Measurements from ENCODE around the gene TRIM37. TPM values are rescaled to one million over a fixed set of nuclear protein-coding genes. Genes with fewer than 3 reads are reported as not detected.
"Not testable (repeated sequence)": the region's sequence is repeated elsewhere in the genome, so short reads cannot be mapped to it uniquely, and the experiment has no call there.

Gene TRIM37
- total and polyA plus RNA-seq, 8 donors, result 3.9 to 11.6 (median 6.4) TPM

DNA sequence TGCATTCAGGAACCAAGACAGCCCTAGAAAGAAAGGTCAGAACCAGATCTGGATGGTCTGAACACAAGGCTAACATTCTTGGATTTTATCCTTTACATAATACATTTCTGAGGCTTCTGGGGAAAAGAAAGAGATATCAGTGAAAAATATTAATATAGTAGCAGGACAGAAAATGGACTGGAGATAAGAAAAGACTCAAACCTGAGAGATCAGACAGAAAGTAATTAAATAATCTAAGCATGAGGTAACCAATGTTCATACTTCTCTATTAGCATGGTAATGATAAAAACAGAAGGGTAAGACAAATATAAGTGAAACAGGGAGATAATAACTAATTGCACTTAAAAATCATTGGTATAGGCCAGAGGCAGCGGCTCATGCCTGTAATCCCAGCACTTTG is 5.5 kb downstream of the TRIM37 start:
- DNase-seq (no peak), ATAC-seq (no peak), FAIRE-seq (no peak)
- Histone ChIP-seq H3K36me3 (no peaks in the 10 kb centered on the region), H3K4me3 (no peak overlapping the region), H3K4me1 (peaks cover 0 to 10% (median 6%) of the 10 kb centered on the region in 3 donors), H3K27ac (no peak overlapping the region), H3K9me3 (no peaks in the 10 kb centered on the region), H3K27me3 (no peaks in the 10 kb centered on the region)
- intact Hi-C loops (cut with DNase I), result no loop called here
- WGBS, 2 donors, result 83 to 89% methylated on average over 1 of the region's 1 CpG
- TF ChIP-seq, protein P1, sequence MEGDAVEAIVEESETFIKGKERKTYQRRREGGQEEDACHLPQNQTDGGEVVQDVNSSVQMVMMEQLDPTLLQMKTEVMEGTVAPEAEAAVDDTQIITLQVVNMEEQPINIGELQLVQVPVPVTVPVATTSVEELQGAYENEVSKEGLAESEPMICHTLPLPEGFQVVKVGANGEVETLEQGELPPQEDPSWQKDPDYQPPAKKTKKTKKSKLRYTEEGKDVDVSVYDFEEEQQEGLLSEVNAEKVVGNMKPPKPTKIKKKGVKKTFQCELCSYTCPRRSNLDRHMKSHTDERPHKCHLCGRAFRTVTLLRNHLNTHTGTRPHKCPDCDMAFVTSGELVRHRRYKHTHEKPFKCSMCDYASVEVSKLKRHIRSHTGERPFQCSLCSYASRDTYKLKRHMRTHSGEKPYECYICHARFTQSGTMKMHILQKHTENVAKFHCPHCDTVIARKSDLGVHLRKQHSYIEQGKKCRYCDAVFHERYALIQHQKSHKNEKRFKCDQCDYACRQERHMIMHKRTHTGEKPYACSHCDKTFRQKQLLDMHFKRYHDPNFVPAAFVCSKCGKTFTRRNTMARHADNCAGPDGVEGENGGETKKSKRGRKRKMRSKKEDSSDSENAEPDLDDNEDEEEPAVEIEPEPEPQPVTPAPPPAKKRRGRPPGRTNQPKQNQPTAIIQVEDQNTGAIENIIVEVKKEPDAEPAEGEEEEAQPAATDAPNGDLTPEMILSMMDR (IDR thresholded peaks at IDR 0.05), result no peak

DNA sequence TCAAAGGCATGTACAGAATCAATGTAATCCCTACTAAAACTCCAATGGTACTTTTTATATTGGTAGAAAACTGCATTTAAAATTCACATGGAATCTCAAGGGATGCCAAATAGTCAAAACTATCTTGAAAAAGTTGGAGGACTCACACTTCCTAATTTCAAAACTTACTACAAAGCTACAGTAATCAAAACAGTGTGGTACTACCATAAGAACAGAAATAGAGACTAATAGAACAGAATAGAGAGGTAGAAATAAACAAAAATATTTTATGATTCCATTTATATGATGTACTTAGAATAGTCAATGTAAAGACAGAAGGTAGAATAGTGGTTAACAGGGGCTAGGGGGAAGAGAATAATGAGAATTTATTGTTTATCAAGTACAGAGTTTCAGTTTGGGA is 8.8 kb downstream of the TRIM37 start:
- Histone ChIP-seq H3K36me3 (no peaks in the 10 kb centered on the region), H3K27me3 (no peaks in the 10 kb centered on the region), H3K4me3 (no peak overlapping the region), H3K4me1 (no peaks in the 10 kb centered on the region), H3K27ac (no peak overlapping the region), H3K9me3 (no peaks in the 10 kb centered on the region)
- DNase-seq (no peak), ATAC-seq (no peak), FAIRE-seq (no peak)
- TF ChIP-seq, protein P1 (IDR thresholded peaks at IDR 0.05), result no peak
- intact Hi-C loops (cut with DNase I), result no loop called here

GRCh38 chr17:59094861-59095530 is 11.7 kb downstream of the TRIM37 start:
- Histone ChIP-seq H3K4me3 (no peak overlapping the region), H3K36me3 (no peaks in the 10 kb centered on the region), H3K4me1 (no peaks in the 10 kb centered on the region), H3K27me3 (no peaks in the 10 kb centered on the region), H3K9me3 (no peaks in the 10 kb centered on the region), H3K27ac (no peak overlapping the region)
- 85 to 87% methylated on average over 6 of the region's 6 CpGs for WGBS, 2 donors
- ATAC-seq (no peak), DNase-seq (no peak), FAIRE-seq (no peak)
- intact Hi-C loops (cut with DNase I), result no loop called here
- TF ChIP-seq, protein P1 (IDR thresholded peaks at IDR 0.05), result no peak

- no peaks in the 10 kb centered on the region for H3K27me3 ChIP-seq
- H3K9me3 ChIP-seq, result no peaks in the 10 kb centered on the region
- TF ChIP-seq, protein P1 (IDR thresholded peaks at IDR 0.05), result no peak
- H3K4me3 ChIP-seq, result no peak overlapping the region
- FAIRE-seq (no peak), DNase-seq (peak in 2 of 6 donors; percentile 9 to 10), ATAC-seq (peak in 3 of 4 donors; percentile 60 to 65 (median 61))
- H3K4me1 ChIP-seq, result no peaks in the 10 kb centered on the region
- no peaks in the 10 kb centered on the region for H3K36me3 ChIP-seq
- WGBS, 2 donors, result 56 to 57% methylated on average over 8 of the region's 8 CpGs
- no peak overlapping the region for H3K27ac ChIP-seq
- intact Hi-C loops (cut with DNase I), result no loop called here
Observed at GRCh38 chr17:59093702-59094231, 12.9 kb downstream of the TRIM37 start.

GRCh38 chr17:59093145-59093701 is 13.5 kb downstream of the TRIM37 start:
- DNase-seq (no peak), ATAC-seq (peak in 1 of 4 donors; percentile 9), FAIRE-seq (no peak)
- Histone ChIP-seq H3K27me3 (no peaks in the 10 kb centered on the region), H3K4me1 (no peaks in the 10 kb centered on the region), H3K4me3 (no peak overlapping the region), H3K27ac (no peak overlapping the region), H3K9me3 (no peaks in the 10 kb centered on the region), H3K36me3 (no peaks in the 10 kb centered on the region)
- 50 to 68% methylated on average over 4 of the region's 4 CpGs for WGBS, 2 donors
- TF ChIP-seq, protein P1 (IDR thresholded peaks at IDR 0.05), result no peak
- intact Hi-C loops (cut with DNase I), result no loop called here

GRCh38 chr17:59090593-59090992 is 16.1 kb downstream of the TRIM37 start:
- 92 to 95% methylated on average over 12 of the region's 12 CpGs for WGBS, 2 donors
- H3K27me3 ChIP-seq; H3K4me1 ChIP-seq; FAIRE-seq; H3K27ac ChIP-seq; intact Hi-C loops (cut with DNase I); ATAC-seq; H3K4me3 ChIP-seq; H3K36me3 ChIP-seq; H3K9me3 ChIP-seq; DNase-seq: not testable (repeated sequence)
